ENCODE results near the gene SFT2D1.

Gene SFT2D1

GRCh38 chr6:166282394-166283032 is 59.8 kb downstream of the SFT2D1 start:
- in situ Hi-C loops (cut with MboI; ENCODE audit: low sequenced_read_pairs): no loop called here

- in situ Hi-C loops (cut with MboI; ENCODE audit: low sequenced_read_pairs): no loop called here
Observed at GRCh38 chr6:166281104-166281503, 61.2 kb downstream of the SFT2D1 start.

DNA sequence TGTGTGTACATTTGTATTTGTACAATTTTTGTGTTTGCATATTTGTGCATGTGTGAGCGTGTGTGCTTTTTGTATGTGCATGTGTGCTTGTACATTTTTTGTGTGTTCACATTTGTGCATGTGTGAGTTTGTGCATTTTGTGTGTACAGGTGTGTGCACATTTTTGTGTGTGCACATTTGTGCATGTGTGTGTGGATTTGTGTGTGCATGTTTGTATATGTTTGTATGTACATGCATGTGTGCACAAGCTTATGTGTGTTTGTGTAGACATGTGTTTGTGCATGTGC is 63.0 kb downstream of the SFT2D1 start:
- in situ Hi-C loops (cut with MboI; ENCODE audit: low sequenced_read_pairs): no loop called here

DNA sequence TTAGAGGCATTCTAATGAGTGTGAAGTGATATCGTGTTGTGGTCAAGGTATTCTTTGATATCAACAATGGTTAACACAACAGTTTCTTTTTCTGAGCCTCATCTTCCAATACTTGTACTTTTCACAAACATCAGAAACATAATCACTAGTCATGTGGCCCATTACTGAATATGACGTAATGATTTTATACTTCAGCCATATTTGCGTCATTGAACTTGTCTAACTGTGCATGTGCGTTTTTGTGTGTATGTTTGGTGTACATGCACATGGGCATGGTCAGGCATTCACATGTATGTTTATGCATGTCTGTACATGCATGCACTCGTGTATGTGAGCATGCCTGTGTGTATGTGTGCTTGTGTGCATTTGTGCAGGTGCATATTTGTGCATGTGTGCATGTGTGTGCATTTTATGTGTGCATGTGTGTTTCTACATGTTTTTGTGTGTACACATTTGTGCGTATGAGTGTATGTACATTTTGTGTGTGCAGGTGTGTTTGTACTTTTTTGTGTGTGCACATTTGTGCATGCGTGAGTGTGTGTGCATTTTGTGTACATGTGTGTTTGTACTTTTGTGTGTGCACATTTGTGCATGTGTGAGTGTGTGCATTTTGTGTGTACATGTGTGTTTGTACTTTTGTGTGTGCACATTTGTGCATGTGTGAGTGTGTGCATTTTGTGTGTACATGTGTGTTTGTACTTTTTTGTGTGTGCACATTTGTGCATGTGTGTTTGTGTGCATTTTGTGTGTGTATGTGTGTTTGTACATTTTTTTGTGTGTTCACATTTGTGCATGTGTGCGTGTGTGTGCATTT is 63.6 kb downstream of the SFT2D1 start:
- in situ Hi-C loops (cut with MboI; ENCODE audit: low sequenced_read_pairs): no loop called here

GRCh38 chr6:166277892-166278578 is 64.3 kb downstream of the SFT2D1 start:
- in situ Hi-C loops (cut with MboI; ENCODE audit: low sequenced_read_pairs): no loop called here

DNA sequence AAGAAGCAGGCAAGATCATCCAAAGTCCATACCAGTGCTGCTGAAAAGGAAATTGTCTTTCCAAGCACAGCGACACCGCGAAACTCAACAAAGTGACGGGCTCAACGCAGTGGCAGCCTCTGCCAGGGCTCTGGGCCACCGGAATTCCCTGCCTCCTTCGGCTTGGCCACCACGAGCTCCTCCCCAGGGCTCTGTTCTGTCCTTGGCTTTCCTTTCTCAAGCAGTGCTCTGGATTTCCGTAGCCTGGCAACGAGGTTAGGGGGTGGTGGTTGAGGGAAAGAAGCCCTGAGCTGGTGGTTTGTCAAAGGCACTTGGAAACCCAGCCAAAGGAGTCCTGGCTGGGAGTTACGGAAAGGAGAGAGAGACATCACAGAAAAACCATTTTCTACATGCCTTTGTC is 65.3 kb downstream of the SFT2D1 start:
- in situ Hi-C loops (cut with MboI; ENCODE audit: low sequenced_read_pairs): no loop called here

GRCh38 chr6:166275714-166276166 is 66.6 kb downstream of the SFT2D1 start:
- in situ Hi-C loops (cut with MboI; ENCODE audit: low sequenced_read_pairs): no loop called here

DNA sequence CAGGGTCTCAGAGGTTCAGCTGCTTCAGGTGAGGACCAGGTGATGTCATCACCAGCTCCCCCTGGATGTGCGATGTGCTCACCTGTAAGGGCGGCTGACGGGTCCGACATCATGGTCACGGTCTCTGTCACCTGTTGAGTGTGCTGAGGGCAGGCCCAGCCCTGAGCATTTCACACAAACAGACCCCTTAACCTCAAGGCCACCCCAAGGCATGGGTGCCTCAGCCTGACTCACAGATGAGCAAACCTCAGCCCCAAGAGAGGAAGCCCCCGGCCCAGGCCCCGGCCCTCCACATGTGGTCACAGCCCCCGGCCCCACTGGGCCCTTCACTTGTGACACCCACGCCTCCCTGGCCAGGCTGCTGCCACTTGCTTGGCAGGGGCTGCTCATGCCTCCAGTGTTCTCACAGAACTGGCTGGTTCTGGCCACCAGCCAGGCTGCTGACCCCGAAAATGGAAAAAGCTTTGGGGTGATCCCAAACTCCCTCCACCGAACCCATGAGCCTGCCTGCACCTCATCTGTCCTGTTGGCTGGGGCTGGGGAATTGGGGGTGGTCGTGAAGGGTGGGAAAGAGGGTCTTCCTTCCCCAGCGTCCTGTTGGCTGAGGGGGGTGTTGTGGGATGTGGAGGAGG is 67.5 kb downstream of the SFT2D1 start:
- in situ Hi-C loops (cut with MboI; ENCODE audit: low sequenced_read_pairs): no loop called here

GRCh38 chr6:166274163-166274562 is 68.2 kb downstream of the SFT2D1 start:
- in situ Hi-C loops (cut with MboI; ENCODE audit: low sequenced_read_pairs): no loop called here

- in situ Hi-C loops (cut with MboI; ENCODE audit: low sequenced_read_pairs): no loop called here
Observed at GRCh38 chr6:166271376-166271765, 71.0 kb downstream of the SFT2D1 start.

DNA sequence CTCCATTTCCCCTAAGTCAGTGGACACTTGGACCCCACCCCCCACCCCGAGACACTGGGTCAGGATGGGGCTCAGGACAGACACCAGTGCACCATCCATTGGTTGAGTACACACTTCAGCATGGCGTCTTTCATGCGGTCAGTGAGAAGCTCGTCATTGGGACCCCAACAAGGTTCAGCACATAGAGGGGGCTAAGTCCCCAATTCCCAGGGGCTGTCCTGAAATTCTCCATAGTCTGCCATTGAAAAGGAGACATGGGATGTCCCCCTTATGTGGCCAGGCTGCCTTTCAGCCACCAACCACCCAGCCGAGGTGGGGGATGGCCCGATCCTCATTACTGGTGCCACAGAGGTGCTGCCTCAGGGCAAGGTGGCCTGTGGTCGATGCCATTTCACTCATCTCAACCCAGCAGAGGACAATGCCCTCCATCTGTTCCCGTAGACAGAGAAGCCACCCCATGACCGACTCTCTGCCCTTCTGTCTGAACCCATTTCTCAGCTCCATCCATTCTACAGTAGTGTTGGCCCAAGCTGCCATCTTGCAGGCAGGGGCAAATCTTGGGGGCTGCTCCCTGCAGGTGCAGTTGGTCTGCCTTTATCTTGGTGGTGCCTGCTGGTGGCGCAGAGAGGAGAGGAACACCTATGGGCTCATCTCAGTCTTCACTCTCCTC is 71.5 kb downstream of the SFT2D1 start:
- in situ Hi-C loops (cut with MboI; ENCODE audit: low sequenced_read_pairs): no loop called here

All from hTERT RPE-1 (cell line).